Ovary (tissue), 3 donors: ENCODE data around the gene OR9A2.

Experiments
- CTCF ChIP-seq, 3 donors: fragments of 450-650 bp in 2 of 3; fragments of 200-600 bp in 1 of 3; IDR thresholded peaks; one replicate each; pipeline versions ENCODE4 v1.5.1 to v1.8.0; 2016 to 2022; ENCODE audit warnings: antibody characterized with exemption in 3 of 3, mild to moderate bottlenecking in 1 of 3
- EP300 ChIP-seq: sonication (generic); formaldehyde crosslinking; IDR thresholded peaks from one replicate; pipeline ENCODE4 v1.6.1; 2017; ENCODE audit warnings: antibody characterized with exemption
- POLR2A ChIP-seq: fragments of 450-650 bp; IDR thresholded peaks from one replicate; pipeline ENCODE4 v1.6.1; 2017; ENCODE audit warnings: antibody characterized with exemption, mild to moderate bottlenecking, moderate library complexity
- donor health status: DM: no; HTN: no; CAD: no.

- TF ChIP-seq CTCF (IDR thresholded peaks at IDR 0.05), result no peak
- no peak for TF ChIP-seq POLR2A
- TF ChIP-seq EP300, result no peak
Measured at GRCh38 chr7:143042790-143043271, 15.9 kb upstream of the OR9A2 start.
